LNCAP (cell line): ENCODE results near the gene PSD2.

Experiments
- CTCF ChIP-seq: fragments of 450-650 bp; IDR thresholded peaks from 2 replicates; pipeline ENCODE4 v1.5.1; 2017; ENCODE audit warnings: mild to moderate bottlenecking

Gene PSD2

DNA sequence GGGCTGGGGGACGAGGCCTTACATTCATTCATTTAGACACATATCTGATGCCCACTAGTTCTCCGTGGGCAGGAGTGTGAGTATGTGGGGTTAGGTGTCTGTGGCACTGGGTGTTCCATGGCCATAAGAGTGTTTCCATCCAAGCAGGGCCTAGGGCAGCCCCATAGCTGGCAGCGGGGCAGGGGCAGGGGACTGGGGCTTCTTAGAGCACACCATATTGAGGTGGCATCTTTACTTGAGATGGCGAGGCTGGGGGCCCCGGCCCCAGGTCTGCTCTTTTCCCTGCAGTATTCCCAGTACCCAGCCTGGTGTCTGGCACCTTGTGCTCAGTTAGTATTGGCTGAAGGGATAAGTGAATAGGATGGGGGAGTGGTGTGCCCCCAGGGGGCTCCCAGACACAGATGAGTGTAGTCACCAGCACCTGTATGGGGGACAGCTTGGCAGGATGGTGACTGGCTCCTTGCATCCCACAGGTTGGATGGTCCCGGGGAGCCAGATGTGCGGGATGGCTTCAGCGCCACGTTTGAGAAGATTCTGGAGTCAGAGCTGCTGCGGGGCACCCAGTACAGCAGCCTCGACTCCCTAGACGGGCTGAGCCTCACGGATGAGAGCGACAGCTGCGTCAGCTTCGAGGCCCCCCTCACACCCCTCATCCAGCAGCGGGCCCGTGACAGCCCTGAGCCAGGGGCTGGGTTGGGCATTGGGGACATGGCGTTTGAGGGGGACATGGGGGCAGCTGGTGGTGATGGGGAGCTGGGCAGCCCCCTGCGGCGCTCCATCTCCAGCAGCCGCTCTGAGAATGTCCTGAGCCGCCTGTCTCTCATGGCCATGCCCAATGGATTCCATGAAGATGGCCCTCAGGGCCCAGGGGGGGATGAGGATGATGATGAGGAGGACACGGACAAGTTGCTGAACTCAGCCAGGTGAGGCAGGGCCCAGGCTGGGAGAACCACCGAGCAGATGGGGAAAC lies 17.5 kb downstream of the PSD2 start:
- no peak for TF ChIP-seq CTCF

GRCh38 chr5:139814191-139814601 lies 18.6 kb downstream of the PSD2 start:
- TF ChIP-seq CTCF = no peak

DNA sequence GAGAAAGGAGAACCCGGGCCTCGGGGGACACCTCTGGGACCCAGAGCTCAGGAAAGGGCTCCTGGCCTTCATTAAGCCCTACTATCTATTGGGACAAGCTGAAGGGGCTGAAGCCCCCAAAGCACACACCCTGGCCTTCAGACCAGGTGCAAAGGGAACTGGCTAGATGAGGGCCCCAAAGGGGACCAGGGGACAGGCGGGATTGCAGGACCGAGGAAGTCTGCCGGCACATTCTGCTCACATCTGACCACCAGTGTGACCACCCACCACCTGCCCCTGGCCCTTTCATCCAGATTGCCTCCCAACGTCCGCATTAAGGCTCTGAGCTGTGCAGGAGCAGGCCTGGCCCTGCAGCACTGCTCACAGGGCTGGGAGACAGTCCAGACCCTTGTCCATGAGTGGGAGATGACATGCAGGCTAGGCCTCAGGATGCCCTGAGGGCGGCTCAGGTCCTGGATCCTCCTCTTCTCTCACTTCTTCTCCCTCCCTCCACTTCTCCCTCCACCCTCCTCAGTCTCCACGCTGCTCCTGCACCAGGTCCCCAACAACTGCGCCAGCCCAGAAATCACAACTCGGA lies 19.2 kb downstream of the PSD2 start:
- no peak for TF ChIP-seq CTCF

GRCh38 chr5:139816566-139816965 lies 21.0 kb downstream of the PSD2 start:
- no peak for TF ChIP-seq CTCF

- no peak for TF ChIP-seq CTCF
These were observed 21.8 kb downstream of the PSD2 start for GRCh38 chr5:139817362-139817761.

GRCh38 chr5:139817970-139818369 lies 22.4 kb downstream of the PSD2 start:
- no peak for TF ChIP-seq CTCF

GRCh38 chr5:139820130-139820529 lies 24.5 kb downstream of the PSD2 start:
- no peak for TF ChIP-seq CTCF
